OCI-LY1 (cell line): ENCODE measurements around the gene SYNGR4.

ENCODE experiments used
- EZH2 ChIP-seq: fragments of 200-600 bp; sonication (generic), shearing (Covaris generic); IDR thresholded peaks from 2 replicates; pipeline ENCODE4 v1.8.0; 2017; ENCODE audit warnings: borderline replicate concordance, mixed run types, mild to moderate bottlenecking, antibody characterized with exemption, low read length, moderate library complexity, mixed read lengths
- TF ChIP-seq, protein P1 (sequence below): fragments of 200-600 bp; sonication (generic), shearing (Covaris generic); IDR thresholded peaks from 2 replicates; pipeline ENCODE4 v1.5.1; 2017; ENCODE audit warnings: mild to moderate bottlenecking, antibody characterized with exemption, low read length, moderate library complexity, mixed read lengths

- TF ChIP-seq, protein P1, sequence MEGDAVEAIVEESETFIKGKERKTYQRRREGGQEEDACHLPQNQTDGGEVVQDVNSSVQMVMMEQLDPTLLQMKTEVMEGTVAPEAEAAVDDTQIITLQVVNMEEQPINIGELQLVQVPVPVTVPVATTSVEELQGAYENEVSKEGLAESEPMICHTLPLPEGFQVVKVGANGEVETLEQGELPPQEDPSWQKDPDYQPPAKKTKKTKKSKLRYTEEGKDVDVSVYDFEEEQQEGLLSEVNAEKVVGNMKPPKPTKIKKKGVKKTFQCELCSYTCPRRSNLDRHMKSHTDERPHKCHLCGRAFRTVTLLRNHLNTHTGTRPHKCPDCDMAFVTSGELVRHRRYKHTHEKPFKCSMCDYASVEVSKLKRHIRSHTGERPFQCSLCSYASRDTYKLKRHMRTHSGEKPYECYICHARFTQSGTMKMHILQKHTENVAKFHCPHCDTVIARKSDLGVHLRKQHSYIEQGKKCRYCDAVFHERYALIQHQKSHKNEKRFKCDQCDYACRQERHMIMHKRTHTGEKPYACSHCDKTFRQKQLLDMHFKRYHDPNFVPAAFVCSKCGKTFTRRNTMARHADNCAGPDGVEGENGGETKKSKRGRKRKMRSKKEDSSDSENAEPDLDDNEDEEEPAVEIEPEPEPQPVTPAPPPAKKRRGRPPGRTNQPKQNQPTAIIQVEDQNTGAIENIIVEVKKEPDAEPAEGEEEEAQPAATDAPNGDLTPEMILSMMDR: no peak
- no peak for TF ChIP-seq EZH2
Measured at GRCh38 chr19:48321372-48321621, 42.9 kb upstream of the SYNGR4 start.
